GM13977 (cell line): ENCODE data around the gene BRMS1.
"Not testable (repeated sequence)": the region's sequence is repeated elsewhere in the genome, so short reads cannot be mapped to it uniquely, and the experiment has no call there.

ENCODE experiments used
- DNase-seq: peaks from one replicate; pipeline ENCODE4 v3.0.0; 2012; ENCODE audit warnings: low spot score
- in situ Hi-C: fragments of 300-500 bp; cut with MboI; formaldehyde crosslinking; loops from one replicate; pipeline ENCODE4 v1.12.0; 2022; ENCODE audit warnings: low sequenced_read_pairs, low pct_unique_long_range_greater_than_20kb, mixed read lengths, inconsistent platforms; ENCODE audit not compliant: unreplicated experiment
- TF ChIP-seq, protein P1 (sequence below): IDR thresholded peaks from 2 replicates; pipeline ENCODE4 v1.5.1; 2012; ENCODE audit warnings: mild to moderate bottlenecking, control low read depth; ENCODE audit not compliant: insufficient read depth; ENCODE audit errors: extremely low read depth, missing control alignments

BRMS1 gene

GRCh38 chr11:66313321-66314185, 31.4 kb downstream of the BRMS1 start:
- in situ Hi-C loops, result no loop called here
- no peak for DNase-seq
- TF ChIP-seq, protein P1, sequence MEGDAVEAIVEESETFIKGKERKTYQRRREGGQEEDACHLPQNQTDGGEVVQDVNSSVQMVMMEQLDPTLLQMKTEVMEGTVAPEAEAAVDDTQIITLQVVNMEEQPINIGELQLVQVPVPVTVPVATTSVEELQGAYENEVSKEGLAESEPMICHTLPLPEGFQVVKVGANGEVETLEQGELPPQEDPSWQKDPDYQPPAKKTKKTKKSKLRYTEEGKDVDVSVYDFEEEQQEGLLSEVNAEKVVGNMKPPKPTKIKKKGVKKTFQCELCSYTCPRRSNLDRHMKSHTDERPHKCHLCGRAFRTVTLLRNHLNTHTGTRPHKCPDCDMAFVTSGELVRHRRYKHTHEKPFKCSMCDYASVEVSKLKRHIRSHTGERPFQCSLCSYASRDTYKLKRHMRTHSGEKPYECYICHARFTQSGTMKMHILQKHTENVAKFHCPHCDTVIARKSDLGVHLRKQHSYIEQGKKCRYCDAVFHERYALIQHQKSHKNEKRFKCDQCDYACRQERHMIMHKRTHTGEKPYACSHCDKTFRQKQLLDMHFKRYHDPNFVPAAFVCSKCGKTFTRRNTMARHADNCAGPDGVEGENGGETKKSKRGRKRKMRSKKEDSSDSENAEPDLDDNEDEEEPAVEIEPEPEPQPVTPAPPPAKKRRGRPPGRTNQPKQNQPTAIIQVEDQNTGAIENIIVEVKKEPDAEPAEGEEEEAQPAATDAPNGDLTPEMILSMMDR, result no peak

DNA sequence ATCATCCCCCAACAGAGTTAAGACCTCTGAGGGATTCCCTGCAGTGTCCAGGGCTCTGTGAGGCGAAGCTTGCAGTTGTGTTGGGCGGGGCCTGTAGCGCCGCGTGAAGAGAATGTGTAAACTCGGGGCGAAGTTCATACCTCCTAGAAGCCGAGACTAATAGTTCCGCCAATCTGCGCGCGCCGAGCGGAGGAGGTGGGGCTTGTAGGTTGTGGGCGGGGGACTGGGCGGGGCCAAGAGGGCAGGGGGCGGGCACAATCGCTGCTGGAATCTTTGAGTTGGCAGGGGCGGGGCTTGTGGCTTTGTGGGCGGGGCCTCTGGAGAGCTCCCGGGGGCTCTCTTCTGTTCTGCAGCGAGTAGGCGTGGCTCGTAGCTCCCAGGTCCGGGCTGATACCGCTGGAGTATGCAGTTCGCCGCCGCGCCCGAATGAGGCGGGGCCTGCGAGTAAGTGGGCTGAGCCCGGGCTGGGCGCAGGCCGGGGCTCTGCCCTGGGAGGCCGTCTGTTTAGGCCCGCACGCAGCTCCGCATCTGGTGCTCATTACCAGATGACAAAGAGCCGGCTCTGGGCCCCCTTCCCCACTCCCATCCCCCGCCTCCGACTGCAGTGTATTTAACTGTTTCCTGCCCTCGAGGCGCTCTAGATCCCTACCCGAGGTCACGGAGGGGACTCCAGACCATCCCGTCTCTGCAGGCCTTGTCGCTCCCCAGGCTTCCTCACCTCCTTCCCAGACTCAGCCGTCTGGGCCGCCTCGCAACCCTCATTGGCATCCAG, 32.2 kb downstream of the BRMS1 start:
- in situ Hi-C loops, result no loop called here
- DNase-seq, result peak; percentile 99
- TF ChIP-seq, protein P1, result no peak

DNA sequence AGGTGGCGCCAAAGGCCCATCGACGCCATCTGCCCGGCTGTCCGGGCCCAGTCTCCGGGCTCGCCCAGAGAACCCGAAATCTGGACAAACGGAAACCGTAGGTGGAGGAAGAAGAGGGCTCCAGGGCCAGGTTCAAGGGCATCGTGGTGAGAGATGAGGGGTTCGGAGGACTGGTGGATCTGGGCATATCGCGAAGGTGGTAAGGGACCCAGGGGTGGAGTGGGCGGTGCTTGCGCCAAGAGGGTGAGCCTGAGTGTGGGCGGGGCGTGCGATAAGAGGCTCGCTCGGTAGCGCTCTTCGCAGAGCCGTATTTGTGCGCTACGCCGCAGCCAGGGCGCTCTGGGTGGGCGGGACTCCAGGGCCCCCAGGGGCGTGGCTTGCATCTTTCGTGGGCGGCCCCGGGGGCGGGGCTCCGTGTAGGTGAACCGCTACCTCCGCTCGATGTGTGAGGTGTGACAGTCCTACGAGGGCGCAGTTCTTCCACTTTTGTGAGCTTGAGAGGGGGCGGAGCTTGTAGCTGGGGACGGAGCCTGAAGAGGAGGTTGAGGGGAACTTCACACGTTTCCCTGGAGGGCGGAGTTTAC, 32.8 kb downstream of the BRMS1 start:
- in situ Hi-C loops, result no loop called here
- TF ChIP-seq, protein P1, result peak; percentile 19
- peak; percentile 86 for DNase-seq

DNA sequence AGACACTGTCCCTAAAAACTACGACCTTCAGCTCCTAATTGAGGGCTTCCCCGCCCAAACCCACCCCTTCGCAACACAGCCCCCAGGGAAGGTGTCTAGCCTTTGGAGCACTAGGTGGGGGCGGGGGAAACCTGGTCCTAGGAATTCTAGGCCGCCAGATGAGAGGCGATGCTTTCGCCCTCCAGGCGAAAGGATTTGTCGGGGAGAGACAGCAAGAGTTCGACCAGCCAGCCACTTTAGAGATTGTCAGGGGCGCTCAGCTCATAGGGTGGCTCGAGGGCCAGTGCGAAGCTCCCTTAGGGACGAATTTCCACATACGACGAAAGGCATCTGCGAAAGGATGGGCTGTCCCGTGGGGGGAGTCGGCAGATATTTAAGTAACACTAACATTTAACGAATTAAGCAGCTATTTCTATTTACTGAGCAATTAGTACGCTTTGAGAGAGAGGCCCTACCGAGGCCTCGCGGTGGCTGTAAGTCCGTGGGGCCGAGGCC, 33.4 kb downstream of the BRMS1 start:
- TF ChIP-seq, protein P1, result peak; percentile 96
- no peak for DNase-seq
- in situ Hi-C loops, result no loop called here

GRCh38 chr11:66310803-66311440, 34.0 kb downstream of the BRMS1 start:
- DNase-seq, in situ Hi-C loops: not testable (repeated sequence)

GRCh38 chr11:66310324-66310723, 34.6 kb downstream of the BRMS1 start:
- DNase-seq, result no peak
- in situ Hi-C loops, result no loop called here

More at GRCh38 chr11:66310324-66310723, 34.6 kb downstream of the BRMS1 start:
- TF ChIP-seq, protein P1, result no peak
